HepG2 (cell line): Measurements from ENCODE around the gene MEA1. TPM values are rescaled to one million over a fixed set of nuclear protein-coding genes. Genes with fewer than 3 reads are reported as not detected.

Experiments used
- GATAD2A ChIP-seq: IDR thresholded peaks from 2 replicates; pipeline ENCODE4 v1.6.1; 2016
- HOMEZ ChIP-seq: IDR thresholded peaks from 2 replicates; pipeline ENCODE4 v1.6.1; 2016; ENCODE audit warnings: low read depth
- HOXD1 ChIP-seq: sonication (generic); formaldehyde crosslinking; IDR thresholded peaks from 2 replicates; pipeline ENCODE4 v1.5.0; 2020; ENCODE audit warnings: missing genetic modification reagents
- NFIC ChIP-seq: IDR thresholded peaks from 2 replicates; pipeline ENCODE4 v1.6.1; 2012; ENCODE audit warnings: mild to moderate bottlenecking, low read length, inconsistent platforms
- THRA ChIP-seq: sonication (generic); formaldehyde crosslinking; IDR thresholded peaks from 2 replicates; pipeline ENCODE4 v1.4.0; 2020; ENCODE audit warnings: missing genetic modification reagents, borderline replicate concordance
- ZBTB20 ChIP-seq: sonication (generic); formaldehyde crosslinking; IDR thresholded peaks from 2 replicates; pipeline ENCODE4 v1.8.1; 2023; ENCODE audit warnings: missing genetic modification reagents, low read depth, mild to moderate bottlenecking, borderline replicate concordance
- ZFP37 ChIP-seq: sonication (generic); formaldehyde crosslinking; IDR thresholded peaks from 2 replicates; pipeline ENCODE4 v1.4.0; 2020; ENCODE audit warnings: missing genetic modification reagents, borderline replicate concordance
- ZNF556 ChIP-seq: sonication (generic); formaldehyde crosslinking; IDR thresholded peaks from 2 replicates; pipeline ENCODE4 v1.4.0; 2020; ENCODE audit warnings: mild to moderate bottlenecking, missing genetic modification reagents, borderline replicate concordance
- ZNF564 ChIP-seq: sonication (generic); formaldehyde crosslinking; IDR thresholded peaks from 2 replicates; pipeline ENCODE4 v1.8.1; 2023; ENCODE audit warnings: mild to moderate bottlenecking, missing genetic modification reagents
- ZNF737 ChIP-seq: sonication (generic); formaldehyde crosslinking; IDR thresholded peaks from 2 replicates; pipeline ENCODE4 v1.5.0; 2020; ENCODE audit warnings: missing genetic modification reagents, mild to moderate bottlenecking, borderline replicate concordance
- ZNF800 ChIP-seq: sonication (generic); formaldehyde crosslinking; IDR thresholded peaks from 2 replicates; pipeline ENCODE4 v1.4.0; 2020; ENCODE audit warnings: missing genetic modification reagents
- ZNF883 ChIP-seq: sonication (generic); formaldehyde crosslinking; IDR thresholded peaks from 2 replicates; pipeline ENCODE4 v1.5.1; 2020; ENCODE audit warnings: mild to moderate bottlenecking, missing genetic modification reagents; ENCODE audit errors: not compliant biosample characterization
- ZSCAN25 ChIP-seq: sonication (generic); formaldehyde crosslinking; IDR thresholded peaks from 2 replicates; pipeline ENCODE4 v1.8.0; 2022; ENCODE audit warnings: mild to moderate bottlenecking, missing genetic modification reagents
- polyA plus RNA-seq, 8 experiments: library from polyadenylated mRNA; depleted of rRNA in 3 of 8; stranded (reverse) in 7 of 8; unstranded in 1 of 8; fragments of >200 nt; fragmentation: Illumina TruSeq in 4 of 8; extraction: Trizol in 4 of 8; gene quantifications; 2 replicates each; pipeline versions ENCODE4 v1.2.1 to v1.2.3, GENCODE V29; 2011 to 2016; ENCODE audit warnings: low read depth in 4 of 8, missing spikeins in 1 of 8, mixed read lengths in 1 of 8; ENCODE audit not compliant: insufficient read depth in 1 of 8
- total RNA-seq, 5 experiments: library from RNA; depleted of rRNA; stranded (reverse); fragments of >200 nt; fragmentation: Illumina TruSeq; extraction: Trizol; gene quantifications; 2 replicates each; pipeline ENCODE4 v1.2.3, GENCODE V29; 2016; ENCODE audit warnings: low read depth in 1 of 5
- TF ChIP-seq, protein P1 (sequence below): sonication (generic); formaldehyde crosslinking; IDR thresholded peaks from 2 replicates; pipeline ENCODE4 v1.9.0; 2022; ENCODE audit warnings: missing genetic modification reagents, mild to moderate bottlenecking, borderline replicate concordance
- TF ChIP-seq, protein P2 (sequence below): sonication (generic); formaldehyde crosslinking; conservative IDR thresholded peaks from 2 replicates; pipeline ENCODE4 v1.4.0; 2020; ENCODE audit warnings: mild to moderate bottlenecking, missing genetic modification reagents, moderate library complexity
- TF ChIP-seq, protein P3 (sequence below): IDR thresholded peaks from 2 replicates; pipeline ENCODE4 v1.6.1; 2016; ENCODE audit warnings: missing genetic modification reagents, missing compliant biosample characterization

Gene MEA1
- total and polyA plus RNA-seq, 2 of the 13 experiments (the other 11 are each of a cell fraction or from before 2014, with no cell fraction given): 75.6 to 86.2 TPM

DNA sequence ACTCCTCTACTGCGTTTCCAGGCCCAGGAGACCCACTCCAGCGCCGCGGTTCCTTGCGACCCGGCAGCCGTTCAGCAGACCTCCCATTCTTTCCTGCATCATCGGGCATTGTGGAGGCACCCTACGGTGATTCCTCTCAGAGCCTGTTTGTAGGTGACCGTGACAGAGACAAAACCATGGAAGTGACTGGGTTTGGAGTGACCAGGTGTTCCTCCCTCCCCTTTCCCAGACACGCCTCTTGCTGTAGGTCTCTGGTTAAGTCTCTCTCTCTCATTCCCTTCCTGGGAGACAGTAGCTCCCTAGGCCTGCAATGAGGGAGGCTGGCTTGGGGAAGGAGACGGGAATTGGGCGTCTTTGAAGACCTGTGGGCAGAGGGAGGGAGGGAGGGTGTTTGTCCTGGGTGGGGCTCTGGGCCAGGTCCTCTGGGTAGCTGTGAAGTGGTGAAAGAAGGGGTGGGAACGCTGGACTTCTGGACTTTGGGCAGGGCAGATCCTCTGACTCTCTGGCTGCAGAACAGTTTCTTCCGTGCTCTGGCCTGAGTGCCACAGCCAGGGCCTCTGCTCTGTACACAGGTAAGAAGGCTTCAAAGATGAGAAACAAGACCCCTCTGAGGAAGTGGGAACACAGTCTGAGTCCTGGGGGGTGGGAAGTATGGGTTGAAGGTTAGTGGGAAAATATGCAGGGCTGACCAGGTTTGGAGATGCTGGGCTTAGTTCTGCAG is 46.4 kb upstream of the MEA1 start (continued):
- peak; percentile 33; the same call in 1 of the 2 replicates for TF ChIP-seq THRA
- peak; percentile 98 for TF ChIP-seq ZSCAN25
- TF ChIP-seq ZNF564 (CRISPR knock-in tag): peak; percentile 35; the same call in 1 of the 2 replicates
- no peak for TF ChIP-seq ZNF737
- peak; percentile 90; the same call in 1 of the 2 replicates for TF ChIP-seq ZBTB20 (CRISPR knock-in tag)
- TF ChIP-seq HOXD1 (CRISPR knock-in tag): no peak
- 0 out of 2 replicates have a peak, but pooled peaks have one; percentile 20 for TF ChIP-seq ZNF556 (CRISPR knock-in tag)
- TF ChIP-seq GATAD2A (CRISPR knock-in tag): peak; percentile 70
- TF ChIP-seq ZNF883 (CRISPR knock-in tag): peak; percentile 83
- TF ChIP-seq ZNF800 (CRISPR knock-in tag): 0 out of 2 replicates have a peak, but pooled peaks have one; percentile 16
- TF ChIP-seq, protein P1, sequence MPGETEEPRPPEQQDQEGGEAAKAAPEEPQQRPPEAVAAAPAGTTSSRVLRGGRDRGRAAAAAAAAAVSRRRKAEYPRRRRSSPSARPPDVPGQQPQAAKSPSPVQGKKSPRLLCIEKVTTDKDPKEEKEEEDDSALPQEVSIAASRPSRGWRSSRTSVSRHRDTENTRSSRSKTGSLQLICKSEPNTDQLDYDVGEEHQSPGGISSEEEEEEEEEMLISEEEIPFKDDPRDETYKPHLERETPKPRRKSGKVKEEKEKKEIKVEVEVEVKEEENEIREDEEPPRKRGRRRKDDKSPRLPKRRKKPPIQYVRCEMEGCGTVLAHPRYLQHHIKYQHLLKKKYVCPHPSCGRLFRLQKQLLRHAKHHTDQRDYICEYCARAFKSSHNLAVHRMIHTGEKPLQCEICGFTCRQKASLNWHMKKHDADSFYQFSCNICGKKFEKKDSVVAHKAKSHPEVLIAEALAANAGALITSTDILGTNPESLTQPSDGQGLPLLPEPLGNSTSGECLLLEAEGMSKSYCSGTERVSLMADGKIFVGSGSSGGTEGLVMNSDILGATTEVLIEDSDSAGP: no peak; the same call in 1 of the 2 replicates
- TF ChIP-seq, protein P2, sequence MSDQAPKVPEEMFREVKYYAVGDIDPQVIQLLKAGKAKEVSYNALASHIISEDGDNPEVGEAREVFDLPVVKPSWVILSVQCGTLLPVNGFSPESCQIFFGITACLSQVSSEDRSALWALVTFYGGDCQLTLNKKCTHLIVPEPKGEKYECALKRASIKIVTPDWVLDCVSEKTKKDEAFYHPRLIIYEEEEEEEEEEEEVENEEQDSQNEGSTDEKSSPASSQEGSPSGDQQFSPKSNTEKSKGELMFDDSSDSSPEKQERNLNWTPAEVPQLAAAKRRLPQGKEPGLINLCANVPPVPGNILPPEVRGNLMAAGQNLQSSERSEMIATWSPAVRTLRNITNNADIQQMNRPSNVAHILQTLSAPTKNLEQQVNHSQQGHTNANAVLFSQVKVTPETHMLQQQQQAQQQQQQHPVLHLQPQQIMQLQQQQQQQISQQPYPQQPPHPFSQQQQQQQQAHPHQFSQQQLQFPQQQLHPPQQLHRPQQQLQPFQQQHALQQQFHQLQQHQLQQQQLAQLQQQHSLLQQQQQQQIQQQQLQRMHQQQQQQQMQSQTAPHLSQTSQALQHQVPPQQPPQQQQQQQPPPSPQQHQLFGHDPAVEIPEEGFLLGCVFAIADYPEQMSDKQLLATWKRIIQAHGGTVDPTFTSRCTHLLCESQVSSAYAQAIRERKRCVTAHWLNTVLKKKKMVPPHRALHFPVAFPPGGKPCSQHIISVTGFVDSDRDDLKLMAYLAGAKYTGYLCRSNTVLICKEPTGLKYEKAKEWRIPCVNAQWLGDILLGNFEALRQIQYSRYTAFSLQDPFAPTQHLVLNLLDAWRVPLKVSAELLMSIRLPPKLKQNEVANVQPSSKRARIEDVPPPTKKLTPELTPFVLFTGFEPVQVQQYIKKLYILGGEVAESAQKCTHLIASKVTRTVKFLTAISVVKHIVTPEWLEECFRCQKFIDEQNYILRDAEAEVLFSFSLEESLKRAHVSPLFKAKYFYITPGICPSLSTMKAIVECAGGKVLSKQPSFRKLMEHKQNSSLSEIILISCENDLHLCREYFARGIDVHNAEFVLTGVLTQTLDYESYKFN (CRISPR knock-in tag): peak; percentile 87
- no peak for TF ChIP-seq ZFP37 (CRISPR knock-in tag)
- TF ChIP-seq, protein P3, sequence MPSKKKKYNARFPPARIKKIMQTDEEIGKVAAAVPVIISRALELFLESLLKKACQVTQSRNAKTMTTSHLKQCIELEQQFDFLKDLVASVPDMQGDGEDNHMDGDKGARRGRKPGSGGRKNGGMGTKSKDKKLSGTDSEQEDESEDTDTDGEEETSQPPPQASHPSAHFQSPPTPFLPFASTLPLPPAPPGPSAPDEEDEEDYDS (CRISPR knock-in tag): peak; percentile 75
- TF ChIP-seq HOMEZ (CRISPR knock-in tag): 0 out of 2 replicates have a peak, but pooled peaks have one; percentile 50
- peak; percentile 41; the same call in 1 of the 2 replicates for TF ChIP-seq NFIC
